Left forelimb (tissue), 1 donor: ENCODE data around the gene TMEM87B.

Experiments
- DNase-seq: peaks from one replicate; pipeline ENCODE4 v3.0.0-alpha.2; 2018; ENCODE audit warnings: low spot score

Gene TMEM87B

DNA sequence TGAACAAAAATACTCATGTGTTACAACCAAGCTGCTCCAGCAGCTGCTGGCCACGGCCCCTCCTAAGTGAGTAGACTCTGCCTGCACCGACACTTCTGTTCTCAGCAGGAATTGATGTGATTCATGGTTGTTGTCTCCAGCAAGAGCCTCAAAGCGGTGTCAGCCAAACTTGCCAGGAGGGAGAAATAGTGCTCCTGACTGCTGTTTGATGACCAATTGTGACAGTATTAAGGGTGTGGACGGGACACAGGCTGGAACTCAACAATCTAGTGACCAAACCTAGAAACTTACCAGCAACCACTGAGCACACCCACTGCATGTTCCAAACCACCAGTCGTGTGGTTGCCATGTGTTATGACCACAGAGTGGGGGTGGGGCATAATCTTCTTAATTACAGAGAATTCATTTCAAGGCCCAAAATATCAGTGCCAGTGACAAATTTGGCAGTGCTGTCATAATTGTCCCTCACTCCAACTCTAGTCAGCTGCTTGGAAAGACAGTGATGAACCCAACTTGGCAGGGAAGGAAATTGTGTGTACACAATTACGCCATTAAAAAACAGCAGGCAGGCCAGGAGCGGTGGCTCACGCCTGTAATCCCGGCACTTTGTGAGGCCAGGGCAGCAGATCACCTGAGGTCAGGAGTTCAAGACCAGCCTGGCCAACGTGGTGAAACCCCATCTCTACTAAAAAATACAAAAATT, 113.5 kb downstream of the TMEM87B start:
- no peak for DNase-seq
